NCI-H1436 (cell line): Measurements from ENCODE around the gene NOX5.

Source experiments
- DNase-seq: peaks from one replicate; lab custom pipeline; 2025; lab: John Stamatoyannopoulos, UW

NOX5 gene

DNA sequence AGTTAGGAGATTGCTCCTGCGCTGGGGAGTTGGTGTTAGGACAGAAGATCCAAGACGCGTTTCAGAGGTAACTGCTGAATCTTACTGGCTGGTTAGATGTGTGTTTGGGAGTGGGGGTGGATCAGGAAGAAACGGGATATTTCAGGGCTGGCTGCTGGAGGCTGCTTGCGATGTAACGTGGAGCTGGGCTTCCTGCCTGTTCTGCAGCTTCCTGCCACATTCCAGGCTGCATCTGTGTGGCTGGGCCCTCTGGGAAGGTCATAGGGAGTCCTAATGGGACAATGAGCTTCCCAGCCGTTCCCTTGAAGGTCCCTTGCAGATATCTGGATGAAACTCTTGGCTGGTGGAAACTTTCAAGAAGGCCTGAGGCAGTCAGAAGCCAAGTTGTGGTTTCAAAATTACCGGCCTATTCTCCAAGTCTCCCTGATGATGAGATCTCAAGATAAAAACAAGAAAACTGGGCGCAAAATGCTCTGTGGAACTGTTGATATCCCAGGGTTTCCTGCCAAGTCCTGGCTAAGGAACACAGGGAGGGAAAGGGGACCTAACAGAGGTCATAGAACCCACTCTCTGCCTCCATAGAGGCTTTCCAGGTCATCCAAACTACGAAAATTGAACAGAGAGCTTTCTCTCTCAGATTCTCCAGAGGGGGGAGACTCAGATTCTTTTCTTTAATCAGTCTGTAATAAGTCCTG is 67.0 kb downstream of the NOX5 start:
- DNase-seq, result no peak

DNA sequence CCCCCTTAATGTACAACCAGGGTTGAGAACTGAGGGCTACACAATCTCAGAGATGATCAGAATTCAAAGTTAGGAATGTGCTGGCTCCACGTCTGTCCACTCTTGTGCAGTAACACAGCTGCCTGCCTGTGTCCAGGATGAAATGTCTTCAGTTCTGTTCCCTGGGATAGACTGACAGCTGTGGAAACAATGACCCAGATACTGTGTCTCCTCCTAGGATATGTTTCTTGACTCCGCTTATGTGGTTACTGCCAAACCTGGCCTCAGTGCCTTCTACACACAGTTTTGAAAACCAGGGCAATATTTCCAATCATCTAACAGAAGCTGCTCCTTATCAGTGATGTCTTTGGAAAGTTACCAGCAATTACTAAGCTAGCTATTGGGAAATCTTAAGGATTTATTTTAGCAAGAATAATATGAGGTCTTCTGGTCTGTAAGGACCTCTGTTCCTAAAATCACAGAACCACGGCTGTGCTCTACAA is 67.6 kb downstream of the NOX5 start:
- no peak for DNase-seq

DNA sequence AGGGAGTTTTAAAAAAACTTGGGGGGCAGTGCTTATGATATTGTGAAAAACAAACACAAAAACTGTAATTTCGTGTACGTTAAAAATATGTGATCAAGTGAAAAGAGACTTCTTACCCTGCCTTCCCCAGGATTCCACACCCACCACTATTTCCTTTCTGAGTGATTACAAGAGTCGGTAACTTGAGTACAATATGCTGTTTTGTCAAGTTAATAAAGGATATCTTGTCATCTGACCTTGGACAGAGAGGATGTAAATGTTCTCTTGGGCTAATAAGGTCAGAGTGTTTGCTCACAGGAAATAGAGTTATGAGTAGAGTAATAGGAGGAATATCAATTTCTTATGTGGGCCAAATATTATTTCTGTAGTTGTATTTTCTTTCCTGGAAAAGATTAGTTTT is 68.1 kb downstream of the NOX5 start:
- DNase-seq, result no peak

DNA sequence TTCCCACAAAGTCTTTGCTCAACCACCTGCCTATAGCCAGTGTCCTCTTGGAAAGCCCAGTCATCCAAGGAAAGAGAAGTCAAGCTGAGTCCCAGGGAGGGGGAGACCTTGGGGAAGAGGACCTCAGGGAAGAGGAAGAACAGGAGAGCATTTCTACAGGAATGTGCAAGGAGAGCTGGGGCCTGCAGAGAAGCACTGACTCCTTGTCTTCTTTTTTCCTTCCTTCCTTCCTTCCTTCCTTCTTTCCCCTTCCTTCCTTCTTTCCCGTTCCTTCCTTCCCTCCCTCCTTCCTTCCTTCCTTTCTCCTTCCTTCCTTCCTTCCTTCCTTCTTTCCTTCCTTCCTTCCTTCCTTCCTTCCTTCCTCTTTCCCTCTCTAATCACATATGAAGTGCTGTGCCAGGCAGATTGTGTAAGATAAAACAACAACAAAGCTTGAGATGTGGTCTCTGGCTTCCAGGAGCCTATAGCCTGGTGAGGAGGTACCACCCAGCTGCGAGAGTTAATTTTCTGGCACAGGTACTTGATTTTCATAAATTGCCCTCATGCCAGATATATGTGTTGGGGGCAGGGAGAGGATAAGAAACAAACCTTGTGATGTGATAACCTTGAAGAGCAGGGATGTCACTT is 70.0 kb downstream of the NOX5 start:
- no peak for DNase-seq

DNA sequence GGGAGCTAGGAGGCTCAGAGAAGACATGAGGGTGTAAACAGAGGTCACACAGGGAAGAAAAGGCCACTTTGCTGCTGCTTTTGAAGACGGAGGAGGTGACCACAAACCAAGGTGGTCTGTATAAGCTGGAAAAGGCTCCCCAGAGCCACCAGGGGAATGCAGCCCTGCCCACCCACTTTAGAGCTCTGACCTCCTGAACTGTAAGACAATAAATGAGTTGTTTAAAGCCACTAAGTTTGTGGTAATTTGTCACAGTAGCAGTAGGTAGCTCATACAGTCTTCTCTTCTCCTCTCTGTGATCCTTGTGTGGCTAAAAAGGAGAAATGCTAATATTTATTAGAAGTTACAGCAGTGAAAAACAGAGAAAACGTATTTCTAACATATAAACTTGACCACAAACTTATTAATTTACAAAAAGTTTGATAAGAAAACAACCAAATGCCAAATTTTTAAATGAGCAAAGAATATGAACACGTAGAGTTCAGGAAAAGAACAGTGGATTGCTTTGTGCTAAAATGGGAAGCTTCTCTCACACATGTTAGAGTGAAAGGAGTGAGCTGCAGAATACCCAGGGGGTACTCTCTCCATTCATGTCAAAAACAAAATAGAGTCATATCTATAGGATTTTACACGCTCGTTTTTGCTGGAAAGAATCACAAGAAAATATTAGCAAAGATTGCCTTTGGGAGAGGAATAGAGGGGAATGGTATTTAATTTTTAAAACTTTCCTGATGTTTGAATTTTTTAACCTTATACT is 71.0 kb downstream of the NOX5 start:
- no peak for DNase-seq

DNA sequence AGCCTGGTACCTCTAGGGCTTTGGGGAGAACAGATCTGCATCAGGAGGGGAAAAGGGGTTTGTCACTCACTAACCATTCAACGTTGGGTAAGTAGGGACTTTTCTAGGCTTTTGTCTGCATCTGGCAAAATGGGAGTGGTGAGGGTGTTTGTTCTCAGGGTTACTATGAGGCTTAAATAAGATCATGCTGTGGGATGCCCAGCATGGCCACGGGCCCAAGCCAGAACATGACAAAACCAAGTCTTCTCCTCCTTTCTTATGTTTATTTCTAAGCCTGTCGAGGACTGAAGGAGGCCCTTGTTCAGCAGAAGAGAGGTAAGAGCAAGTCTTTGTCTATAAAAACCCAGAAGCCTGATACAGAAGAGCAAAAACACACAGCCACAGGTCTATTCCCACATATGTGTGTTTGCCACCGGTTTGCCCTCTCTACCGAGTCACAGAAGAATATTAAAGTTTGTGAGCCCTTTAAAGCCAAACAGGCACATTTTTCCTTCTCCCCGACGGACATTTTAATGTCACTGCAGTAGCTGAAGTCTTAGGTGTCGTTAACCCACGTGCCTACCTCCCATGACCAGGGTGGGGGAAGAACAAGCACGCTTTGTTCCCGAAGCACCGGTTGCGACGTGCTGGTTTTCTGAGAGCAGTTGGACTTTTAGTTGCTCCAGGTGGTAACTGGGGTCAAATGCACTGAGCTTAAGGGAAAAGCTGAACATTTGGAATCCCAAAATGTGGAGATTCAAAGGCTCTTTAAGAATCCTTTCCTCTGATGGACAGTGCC is 72.1 kb downstream of the NOX5 start:
- DNase-seq, result no peak

DNA sequence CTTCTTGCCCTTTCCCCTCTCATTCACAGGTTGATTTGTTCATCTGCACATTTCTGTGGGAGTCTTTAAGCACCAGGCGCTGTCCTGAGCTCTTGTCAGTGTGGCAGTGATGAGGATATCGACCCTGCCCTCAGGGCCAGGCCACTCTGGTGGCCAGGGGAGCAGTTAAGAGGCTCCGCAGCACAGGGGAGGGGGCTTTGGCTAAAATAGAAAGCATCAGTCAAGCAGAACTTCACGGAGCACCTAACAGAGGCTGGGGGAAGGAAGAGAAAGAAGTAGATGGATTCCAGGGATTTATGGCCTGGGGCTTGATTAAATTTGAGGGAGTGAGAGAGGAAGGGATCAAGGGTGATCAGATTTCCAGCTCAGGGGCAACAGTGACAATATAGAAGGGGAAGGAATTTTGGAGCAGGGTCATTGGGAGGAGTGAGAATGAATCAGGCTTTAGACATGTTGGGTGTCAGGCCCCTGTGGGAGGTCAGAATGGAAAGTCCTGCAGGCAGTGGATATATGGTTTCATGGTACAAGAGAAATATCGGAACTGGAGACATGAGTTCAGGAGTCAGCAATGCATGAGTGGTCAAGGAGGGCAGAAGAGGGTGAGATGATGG is 73.0 kb downstream of the NOX5 start:
- DNase-seq, result no peak

DNA sequence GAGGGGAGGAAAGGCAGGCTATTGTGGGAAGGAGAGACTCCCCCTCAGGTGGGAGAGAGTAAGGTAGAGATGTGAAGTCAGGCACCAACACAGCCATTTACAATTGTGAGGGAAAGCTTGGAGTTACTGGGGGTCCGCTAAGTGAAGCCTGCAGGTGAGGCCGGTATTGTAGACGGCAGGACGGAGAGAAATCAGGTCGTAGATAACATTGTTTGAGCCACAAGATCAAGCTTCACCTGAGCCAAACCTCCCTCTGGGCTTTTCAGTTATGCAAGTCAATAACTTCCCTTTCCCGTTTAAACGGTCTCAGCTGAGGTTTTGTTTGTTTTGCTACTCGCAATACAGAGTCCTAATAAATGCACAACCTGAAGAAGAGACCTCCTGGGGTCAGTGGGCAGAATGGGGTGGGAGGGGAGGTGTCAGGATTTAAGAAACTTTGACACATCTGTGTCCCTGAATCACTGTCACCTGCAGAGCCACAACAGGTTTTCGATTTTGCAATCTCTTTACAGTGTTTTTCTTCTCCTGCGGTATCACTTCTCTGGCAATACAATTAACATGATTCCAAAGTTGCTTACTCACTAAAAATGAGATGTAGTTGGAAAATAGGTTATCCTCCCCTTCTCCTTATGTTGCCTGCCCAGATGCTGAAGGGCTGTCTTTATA is 73.9 kb downstream of the NOX5 start:
- DNase-seq, result no peak

DNA sequence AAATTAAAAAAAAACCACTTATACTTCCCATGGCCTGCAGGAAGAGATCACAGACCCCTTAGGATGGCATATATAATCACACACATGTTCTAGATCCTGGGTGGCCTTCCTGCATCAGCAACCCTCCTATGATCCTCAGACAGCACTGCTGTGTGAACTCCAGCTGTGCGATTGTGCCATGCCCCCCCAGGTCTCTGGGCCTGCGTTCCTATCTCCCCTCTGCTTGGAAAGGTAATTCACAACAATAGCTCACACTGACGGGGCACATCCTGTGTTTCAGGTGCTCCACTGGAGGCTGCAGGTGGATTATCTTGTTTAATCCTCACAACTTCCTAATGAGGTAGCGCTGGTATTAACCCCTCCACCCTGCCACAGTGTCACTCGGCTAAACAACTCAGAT is 74.8 kb downstream of the NOX5 start:
- no peak for DNase-seq

DNA sequence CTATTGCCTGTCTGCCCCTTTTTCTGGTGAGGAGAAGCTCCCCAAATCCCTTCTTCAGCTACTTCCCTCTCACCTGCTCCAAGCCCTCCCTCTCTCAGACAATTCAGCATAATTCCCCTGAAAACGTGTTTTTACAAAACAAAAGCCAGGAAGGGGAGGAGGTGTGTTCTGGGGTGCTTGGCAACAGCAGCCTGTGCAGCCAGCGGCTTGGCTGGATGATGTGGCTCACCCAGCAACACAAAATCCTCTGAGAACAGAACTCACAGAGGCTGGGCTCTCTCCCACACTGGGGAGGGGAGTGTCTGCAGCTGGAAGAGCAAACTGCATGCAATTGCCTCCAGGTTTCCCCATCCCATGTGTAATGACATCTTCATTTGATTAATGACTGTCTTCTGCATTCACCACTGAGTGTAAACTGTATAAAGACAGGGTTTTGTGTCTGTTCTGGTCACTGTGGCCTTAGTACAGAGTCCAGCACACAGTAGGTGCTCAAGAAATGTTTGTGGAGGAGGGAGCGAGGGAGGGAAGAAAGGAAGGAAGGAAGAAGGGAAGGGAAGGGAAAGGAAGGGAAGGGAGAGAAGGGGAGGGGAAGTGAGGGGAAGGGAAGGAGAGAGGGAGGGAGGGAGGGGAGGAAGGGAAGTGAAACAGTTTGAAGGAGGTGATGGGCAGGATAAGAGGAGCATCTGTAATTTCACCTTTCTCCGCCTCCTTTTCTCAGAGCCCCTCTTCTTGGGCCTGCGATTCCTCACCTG is 75.9 kb downstream of the NOX5 start:
- peak; percentile 33 for DNase-seq

DNA sequence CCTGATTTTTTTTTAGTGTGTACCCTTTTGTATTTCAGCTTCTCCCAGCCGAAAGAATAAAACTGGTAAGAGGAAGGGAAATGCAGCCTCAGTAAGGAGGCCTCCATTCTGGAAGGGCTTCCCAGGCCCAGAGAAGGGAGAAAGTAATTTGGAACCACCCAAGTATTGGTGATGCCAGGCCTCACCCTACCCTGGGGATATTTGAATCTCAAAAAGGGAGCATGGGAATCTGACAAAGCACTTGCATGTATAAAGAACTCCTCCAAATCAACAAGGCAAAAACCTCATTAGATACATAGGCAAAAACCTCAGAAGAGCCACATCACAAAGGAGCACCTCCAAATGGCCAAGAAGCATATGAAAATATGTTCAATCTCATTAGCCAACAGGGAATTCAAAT is 77.2 kb downstream of the NOX5 start:
- DNase-seq, result no peak

DNA sequence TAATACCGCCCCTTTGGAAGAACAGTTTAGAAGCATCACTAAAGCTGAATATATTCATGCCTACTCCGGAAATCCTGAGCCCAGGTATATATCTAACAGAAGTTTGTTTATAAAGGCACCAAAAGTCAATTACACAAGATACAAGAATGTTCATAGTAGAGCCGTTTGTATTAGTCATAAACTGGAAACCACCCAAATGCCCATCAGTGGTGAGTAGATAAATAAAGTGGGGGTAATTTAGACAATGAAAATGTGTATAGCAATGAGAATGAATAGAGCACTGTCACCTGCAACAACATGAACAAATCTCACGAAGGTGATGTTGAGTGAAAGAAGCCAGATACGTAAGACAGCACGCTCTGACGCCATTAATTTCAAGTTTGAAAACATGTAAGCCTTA is 77.7 kb downstream of the NOX5 start:
- DNase-seq, result no peak

DNA sequence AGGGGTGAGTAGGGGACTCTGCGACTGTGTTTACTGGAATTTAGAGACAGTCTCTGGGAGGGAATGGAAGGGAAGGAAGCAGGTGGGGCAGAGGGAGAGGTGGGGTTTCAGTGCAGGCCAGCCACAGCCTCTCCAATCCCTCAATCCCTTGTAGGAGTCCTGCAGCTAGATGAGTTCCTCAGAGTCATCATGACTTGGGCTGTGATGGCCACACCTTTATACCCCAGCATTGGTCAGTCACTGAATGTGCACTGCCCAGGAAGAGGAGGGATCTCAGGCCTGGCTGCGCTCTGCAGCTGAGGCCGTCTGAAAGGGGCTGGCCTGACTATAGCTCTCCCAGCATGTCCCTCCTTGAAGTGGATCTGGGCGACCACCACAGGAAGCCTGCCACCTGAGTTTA is 78.6 kb downstream of the NOX5 start:
- no peak for DNase-seq

DNA sequence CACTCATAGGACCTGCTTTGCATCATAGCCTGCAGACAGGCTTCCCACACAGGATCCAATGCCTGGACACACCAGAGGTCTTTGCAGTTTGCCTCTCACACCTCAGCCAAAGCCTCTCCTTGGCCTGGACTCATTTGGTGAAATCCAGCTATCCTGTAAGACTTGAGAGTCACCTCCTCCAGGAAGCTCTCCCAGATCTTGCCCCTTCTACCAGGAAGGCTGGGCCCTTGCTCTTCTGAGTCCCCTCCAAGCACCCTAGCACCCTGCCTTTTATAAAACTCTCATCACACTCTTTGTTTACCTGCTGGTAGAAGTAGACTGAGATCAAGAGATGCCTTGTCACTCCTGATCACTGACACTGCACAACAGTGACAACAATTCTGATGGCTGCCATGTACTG is 79.1 kb downstream of the NOX5 start:
- no peak for DNase-seq

DNA sequence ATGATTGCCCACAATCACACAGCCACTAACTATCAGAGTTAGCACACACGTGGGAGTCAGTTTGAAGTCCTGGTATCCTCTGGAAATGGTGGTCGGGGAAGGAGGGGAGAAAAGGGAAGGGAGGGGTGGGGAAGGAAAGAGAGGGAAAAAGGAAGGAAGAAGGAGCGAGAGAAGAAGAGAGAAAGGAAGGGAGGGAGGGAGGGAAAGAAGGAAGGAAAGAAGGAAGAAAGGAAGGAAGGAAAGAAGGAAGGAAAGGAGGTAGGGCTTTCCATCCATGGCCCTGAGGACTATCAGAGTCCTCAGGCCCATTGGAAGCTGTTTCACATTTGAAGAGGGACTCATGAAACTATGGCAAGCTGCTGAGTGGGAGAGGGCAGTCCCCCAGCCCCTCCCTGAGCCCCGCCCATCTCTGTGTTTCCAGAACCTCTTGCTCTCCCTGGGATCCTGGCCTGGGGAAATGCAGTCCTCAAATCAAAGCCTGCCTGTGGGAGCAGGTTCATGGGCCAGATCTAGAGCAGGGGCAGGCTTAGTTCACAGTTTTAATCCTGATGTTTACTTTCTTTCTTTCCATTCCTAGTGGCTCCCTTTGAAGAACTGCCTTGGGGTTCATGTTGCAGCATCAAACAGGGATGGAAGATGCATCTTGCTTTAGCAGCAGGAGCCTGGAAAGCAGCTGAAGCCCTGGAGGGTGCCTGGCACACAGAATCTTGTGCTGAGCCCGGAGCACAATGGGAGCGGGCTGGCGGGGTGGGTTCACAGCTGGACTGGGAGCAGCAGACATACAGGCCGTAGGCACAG is 79.8 kb downstream of the NOX5 start:
- DNase-seq, result no peak

DNA sequence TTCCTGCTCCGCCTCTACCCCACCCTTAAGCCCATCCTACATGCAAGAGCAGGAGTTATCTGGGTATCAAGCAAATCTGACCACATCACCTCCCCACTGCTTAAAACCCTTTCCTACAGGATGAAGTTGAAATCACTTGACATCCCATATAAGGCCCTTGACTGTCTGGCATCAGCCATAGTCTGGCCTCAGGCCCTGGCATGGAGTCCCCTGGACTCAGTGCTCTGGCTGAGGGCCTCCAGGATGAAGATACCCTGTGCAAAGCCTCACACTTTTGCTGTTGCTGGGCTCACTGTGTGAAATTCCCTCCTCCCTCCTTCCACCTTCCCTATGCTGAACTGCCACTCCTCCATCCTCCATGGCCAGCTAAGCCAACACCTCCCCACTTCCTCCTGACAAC is 80.8 kb downstream of the NOX5 start:
- no peak for DNase-seq

DNA sequence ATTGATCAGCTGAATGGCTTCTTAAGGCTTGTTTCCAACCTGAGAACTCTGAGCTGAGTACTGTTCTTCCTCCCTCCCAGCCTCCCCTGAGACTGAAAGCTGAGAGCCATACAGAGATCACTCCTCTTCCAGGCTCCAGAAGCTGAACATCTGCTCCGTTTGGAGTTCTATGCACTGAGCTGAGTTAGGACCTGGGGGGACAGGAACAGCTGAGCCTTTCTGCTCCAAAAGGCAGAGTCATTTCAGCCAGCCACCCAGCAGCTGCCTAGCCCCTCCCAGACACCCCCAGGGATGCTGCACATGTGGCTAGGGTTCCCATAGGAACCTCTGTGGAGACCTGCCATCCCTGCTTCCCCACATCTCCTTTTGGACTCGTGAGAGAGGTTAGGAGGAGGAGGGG is 81.7 kb downstream of the NOX5 start:
- no peak for DNase-seq

DNA sequence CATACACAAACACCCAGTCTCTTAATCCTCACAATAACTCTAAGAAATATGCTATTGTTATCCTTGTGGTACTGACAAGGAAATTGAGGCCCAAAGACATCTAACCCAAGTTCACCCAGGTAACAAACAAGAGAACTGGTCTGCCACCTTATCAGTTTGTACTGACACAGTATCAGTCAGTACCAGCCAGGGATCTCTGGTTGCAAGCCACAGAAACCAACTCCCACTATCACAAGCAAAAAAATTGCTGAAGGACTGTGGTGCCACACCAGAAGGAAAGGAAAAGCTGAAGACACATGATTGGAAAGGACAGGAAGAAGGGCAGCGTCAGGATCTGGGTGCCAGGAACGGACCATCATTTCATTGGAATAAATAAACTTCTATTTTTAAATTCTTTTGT is 82.1 kb downstream of the NOX5 start:
- no peak for DNase-seq

DNA sequence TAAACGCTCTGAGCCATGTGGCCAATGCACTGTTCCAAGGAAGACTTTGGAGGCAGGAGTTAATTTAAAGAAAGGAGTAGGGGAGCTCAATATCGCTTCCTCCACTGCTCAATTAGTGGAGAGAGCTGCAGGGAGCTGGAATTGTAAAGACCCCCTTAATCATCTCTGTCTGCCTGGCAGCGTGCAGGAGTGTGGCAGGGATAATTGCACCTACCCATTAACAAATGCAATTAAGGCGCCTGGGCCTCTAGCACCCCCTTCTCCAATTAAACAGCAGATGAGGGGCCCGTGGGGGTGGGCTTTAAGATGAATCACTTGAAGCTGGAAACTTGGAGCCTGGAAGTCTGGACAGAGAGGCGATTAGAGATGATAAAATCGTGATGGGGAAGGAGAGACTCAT is 84.3 kb downstream of the NOX5 start:
- DNase-seq, result peak; percentile 48

DNA sequence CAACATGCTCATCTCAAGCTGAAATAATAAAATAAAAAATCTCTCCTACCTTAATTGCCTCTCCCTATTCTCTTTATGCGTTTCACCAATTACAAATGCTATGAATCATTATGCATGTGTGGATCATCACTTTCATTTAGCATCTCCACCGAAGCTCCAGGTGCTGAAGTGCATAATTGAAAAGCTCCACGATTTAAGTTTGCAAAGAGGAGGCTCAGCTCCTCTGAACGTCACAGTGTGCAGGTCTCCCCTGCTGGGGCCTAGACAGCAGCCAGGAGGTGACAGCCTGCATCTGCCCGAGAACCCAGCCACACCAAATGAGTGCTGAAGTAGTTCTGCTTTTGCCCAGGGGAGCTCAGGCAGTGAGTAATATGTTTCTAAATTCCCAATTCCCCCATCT is 85.4 kb downstream of the NOX5 start:
- peak; percentile 20 for DNase-seq
